ENCODE results near the gene LRP2. TPM values are rescaled to one million over a fixed set of nuclear protein-coding genes. Genes with fewer than 3 reads are reported as not detected.
A peak's percentile ranks its signal among the peaks of the same experiment; 100 is the strongest.

LRP2 gene
- polyA plus RNA-seq, 6 donors from 2014 or later = not detected

DNA sequence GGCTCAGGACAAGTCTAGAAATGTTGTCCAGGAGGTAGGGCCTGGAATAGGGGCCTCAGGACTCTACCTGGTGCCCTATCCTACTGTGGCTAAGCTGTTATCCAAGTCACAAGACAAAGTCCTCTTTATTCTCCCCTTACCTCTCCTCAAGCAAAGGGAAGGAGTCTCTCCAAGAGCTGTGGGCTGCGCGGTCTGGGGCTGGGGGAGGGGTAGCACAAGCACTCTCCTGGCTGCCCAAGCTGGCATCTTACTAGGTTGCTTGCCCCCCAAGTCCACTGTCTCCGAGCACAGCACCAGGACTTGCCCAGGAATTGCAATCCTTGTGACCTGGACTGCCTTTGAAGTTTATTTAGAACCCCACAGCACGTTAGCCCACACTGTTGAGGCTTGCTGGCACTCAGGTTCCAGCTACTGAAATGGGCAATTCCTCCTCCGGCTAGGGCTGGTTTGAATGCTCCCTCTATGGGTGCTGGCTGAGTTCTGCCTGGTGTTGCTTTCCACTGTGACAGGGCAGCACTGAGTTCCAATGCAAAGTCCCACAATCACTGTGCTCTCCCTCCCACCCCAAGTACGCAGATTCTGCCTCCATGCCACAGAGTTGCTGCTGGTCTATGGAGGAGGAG is 274.5 kb downstream of the LRP2 start:
- Mint-ChIP-seq H3K4me3 (no peak overlapping the region), H3K27ac (no peak overlapping the region), H3K4me1 (peaks cover 4 to 6% (median 6%) of the 10 kb centered on the region in 3 donors), H3K36me3 (no peaks in the 10 kb centered on the region), H3K9me3 (peaks cover 0 to 11% (median 0%) of the 10 kb centered on the region in 7 donors), H3K27me3 (no peaks in the 10 kb centered on the region)
- ATAC-seq (ENCODE audit: low read depth in 2 of 2) = no peak
- DNase-seq = no peak

DNA sequence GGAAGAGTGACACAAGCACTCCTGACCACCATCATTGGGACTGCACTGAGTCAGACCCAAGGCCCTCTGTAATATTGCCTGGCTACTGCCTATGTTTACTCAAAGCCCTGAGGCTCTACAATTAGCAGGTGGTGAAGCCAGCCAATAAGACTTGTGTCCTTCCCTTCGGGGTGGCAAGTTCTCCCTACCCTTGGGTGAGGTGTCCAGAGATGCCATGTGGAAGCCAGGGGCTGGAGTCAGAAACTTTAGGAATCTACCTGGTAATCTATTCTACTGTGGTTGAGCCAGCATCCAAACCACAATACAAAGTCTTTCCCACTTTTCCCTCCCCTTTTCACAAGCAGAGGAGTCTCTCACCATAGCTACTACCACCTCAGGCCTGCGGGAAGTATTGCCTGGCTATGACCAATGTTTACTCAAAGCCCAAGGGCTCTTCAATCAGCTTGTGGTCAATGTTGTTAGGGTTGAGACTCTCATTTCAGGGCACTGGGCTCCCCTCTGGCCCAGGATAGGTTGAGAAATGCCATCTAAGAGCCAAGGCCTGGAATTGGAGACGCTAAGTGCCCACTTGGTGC is 275.4 kb downstream of the LRP2 start:
- Mint-ChIP-seq H3K27ac (no peak overlapping the region), H3K36me3 (no peaks in the 10 kb centered on the region), H3K4me1 (peaks cover 4 to 9% (median 6%) of the 10 kb centered on the region in 3 donors), H3K27me3 (no peaks in the 10 kb centered on the region), H3K9me3 (peaks cover 0 to 11% (median 0%) of the 10 kb centered on the region in 7 donors), H3K4me3 (peak overlapping the region in 1 of 8 donors; percentile 38)
- no peak for DNase-seq
- ATAC-seq (ENCODE audit: low read depth in 2 of 2) = no peak

DNA sequence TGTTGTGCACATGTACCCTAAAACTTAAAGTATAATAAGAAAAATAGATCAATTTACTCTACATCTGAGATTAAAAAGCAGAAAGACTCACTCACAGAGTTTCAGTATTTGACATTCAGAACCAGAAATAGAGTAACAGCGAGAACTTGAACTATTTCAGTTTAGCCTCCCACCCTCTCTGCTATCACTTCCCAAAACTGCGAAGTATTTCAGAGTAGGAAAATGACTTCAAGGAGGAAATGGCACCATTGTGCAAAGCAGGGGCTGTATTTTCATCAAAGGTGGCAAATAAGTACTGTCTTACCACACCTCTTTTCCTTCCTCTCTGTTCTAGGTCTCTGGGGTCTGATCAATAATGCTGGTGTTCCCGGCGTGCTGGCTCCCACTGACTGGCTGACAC is 279.3 kb downstream of the LRP2 start:
- H3K36me3 Mint-ChIP-seq = no peaks in the 10 kb centered on the region
- no peaks in the 10 kb centered on the region for H3K27me3 Mint-ChIP-seq
- no peak for DNase-seq
- H3K9me3 Mint-ChIP-seq = peaks cover 0 to 11% (median 0%) of the 10 kb centered on the region in 7 donors
- peak in 1 of 2 donors; percentile 39 for ATAC-seq (ENCODE audit: low read depth in 2 of 2)
- peak overlapping the region in 4 of 8 donors; percentile 19 to 71 (median 46) for H3K4me3 Mint-ChIP-seq
- peaks cover 8 to 28% (median 19%) of the 10 kb centered on the region in 3 donors for H3K4me1 Mint-ChIP-seq
- no peak overlapping the region for H3K27ac Mint-ChIP-seq

DNA sequence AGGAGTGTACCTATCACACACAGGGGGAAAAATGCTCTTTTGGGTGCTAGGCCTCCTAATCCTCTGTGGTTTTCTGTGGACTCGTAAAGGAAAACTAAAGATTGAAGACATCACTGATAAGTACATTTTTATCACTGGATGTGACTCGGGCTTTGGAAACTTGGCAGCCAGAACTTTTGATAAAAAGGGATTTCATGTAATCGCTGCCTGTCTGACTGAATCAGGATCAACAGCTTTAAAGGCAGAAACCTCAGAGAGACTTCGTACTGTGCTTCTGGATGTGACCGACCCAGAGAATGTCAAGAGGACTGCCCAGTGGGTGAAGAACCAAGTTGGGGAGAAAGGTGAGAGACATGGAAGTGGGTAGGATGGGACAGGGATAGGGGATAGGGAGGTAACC is 280.8 kb downstream of the LRP2 start:
- peaks cover 0 to 11% (median 0%) of the 10 kb centered on the region in 7 donors for H3K9me3 Mint-ChIP-seq
- H3K27ac Mint-ChIP-seq = peak overlapping the region in 1 of 6 donors; percentile 16
- peaks cover 8 to 28% (median 19%) of the 10 kb centered on the region in 3 donors for H3K4me1 Mint-ChIP-seq
- DNase-seq (no peak), ATAC-seq (ENCODE audit: low read depth in 2 of 2) (no peak)
- H3K4me3 Mint-ChIP-seq = no peak overlapping the region
- no peaks in the 10 kb centered on the region for H3K36me3 Mint-ChIP-seq
- H3K27me3 Mint-ChIP-seq = no peaks in the 10 kb centered on the region

DNA sequence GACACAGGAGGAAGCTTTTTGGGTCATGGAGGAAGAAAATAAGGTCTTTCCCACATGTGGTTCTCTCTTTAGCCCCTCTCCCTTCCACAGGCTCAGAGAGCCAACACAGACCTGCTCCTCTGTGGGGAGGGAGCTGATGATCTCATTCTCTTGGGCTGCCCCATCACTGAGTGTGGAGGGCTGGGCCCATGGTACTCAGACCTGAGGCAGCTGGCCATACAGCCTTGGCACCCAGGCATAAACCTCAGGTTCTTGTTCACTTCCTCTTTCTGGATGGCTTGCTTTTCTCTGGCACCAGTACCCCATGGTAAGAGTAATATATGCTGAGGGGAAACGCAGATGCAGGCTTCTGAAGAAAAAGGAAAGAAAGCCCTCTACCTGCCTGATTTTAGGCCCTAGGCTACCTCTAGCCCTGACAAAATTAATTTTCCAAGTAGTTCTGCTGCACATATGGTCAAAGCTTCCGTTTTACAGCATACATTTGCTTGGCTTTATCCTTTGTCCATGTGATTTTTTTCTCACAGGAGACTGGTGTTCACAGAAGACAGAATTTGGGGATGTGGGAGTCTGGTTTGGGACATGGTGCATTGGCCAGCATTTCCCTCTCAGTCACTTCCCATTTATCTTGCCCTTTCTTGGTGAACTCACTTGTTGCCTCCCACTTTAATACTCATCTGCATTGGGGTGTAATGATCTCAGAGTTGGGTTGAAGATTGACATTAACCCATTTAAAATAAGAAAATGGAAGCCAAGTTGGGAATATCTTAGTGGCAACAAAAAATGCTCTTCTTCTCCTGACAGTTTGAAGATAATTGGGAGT is 281.9 kb downstream of the LRP2 start:
- DNase-seq = peak; percentile 25
- Mint-ChIP-seq H3K4me3 (no peak overlapping the region), H3K9me3 (peaks cover 0 to 8% (median 0%) of the 10 kb centered on the region in 7 donors), H3K27me3 (no peaks in the 10 kb centered on the region), H3K36me3 (no peaks in the 10 kb centered on the region), H3K4me1 (peaks cover 8 to 28% (median 19%) of the 10 kb centered on the region in 3 donors), H3K27ac (peak overlapping the region in 3 of 6 donors; percentile 31 to 39 (median 36))
- peak; percentile 90 to 93 for ATAC-seq (ENCODE audit: low read depth in 2 of 2)

DNA sequence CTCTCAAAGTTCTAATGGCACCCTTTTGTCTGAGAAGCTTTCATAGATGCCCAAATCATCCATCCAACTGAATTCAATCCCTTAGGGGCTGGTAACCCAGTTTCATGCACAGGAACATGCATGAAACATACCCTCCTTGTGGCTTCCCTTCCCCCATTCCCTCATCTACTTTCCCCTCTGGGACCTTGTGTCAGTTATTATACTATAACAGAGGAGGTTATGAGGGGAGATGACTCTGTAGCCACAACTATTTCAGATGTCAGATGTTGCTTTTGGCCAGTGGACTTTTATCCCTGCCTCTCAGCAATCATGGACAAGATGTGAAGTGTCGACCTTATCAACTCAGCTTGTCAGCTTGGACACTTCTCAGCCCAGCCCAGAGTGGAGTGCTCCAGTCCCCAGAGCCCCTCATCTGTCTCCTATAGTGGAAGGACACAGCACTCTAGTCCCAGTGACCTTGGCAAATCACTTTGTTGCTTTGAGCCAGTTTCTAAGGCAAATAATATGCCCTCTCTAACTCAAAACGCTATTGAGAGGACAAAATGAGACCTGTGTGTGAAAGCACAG is 284.6 kb downstream of the LRP2 start:
- DNase-seq (no peak), ATAC-seq (ENCODE audit: low read depth in 2 of 2) (no peak)
- H3K9me3 Mint-ChIP-seq = no peaks in the 10 kb centered on the region
- H3K27me3 Mint-ChIP-seq = no peaks in the 10 kb centered on the region
- no peaks in the 10 kb centered on the region for H3K36me3 Mint-ChIP-seq
- H3K27ac Mint-ChIP-seq = no peak overlapping the region
- no peak overlapping the region for H3K4me3 Mint-ChIP-seq
- H3K4me1 Mint-ChIP-seq = peaks cover 14 to 35% (median 22%) of the 10 kb centered on the region in 3 donors

Other genes starting within 250 kb of the LRP2 start
- under 1 TPM in 3 of 6 donors, not detected in 3; 0.19 to 0.44 (median 0.29) TPM for gene BBS5, start 117.0 kb upstream of the LRP2 start, polyA plus RNA-seq (ENCODE audit: low read depth in 6 of 6)
- gene KLHL41, start 147.2 kb upstream of the LRP2 start, polyA plus RNA-seq (ENCODE audit: low read depth in 6 of 6) = not detected
- gene FASTKD1, start 211.3 kb upstream of the LRP2 start, polyA plus RNA-seq (ENCODE audit: low read depth in 6 of 6) = 10 to 100 TPM in 4 of 6 donors, 1 to 10 TPM in 2; 7.5 to 21.5 (median 12.1) TPM
- gene PPIG, start 221.8 kb upstream of the LRP2 start, polyA plus RNA-seq (ENCODE audit: low read depth in 6 of 6) = 100 to 1,000 TPM in 1 of 6 donors, 10 to 100 TPM in 5; 43.4 to 107 (median 63.8) TPM

All from naive B cell (primary cell).